Thyroid gland (tissue), 4 donors: ENCODE results near the gene ARGLU1.

ENCODE experiments used
- CTCF ChIP-seq, 6 experiments: fragments of 200-600 bp in 3 of 6; fragments of 450-650 bp in 3 of 6; sonication (generic) in 3 of 6; IDR thresholded peaks; one replicate each; pipeline ENCODE4 v1.5.1; 2016 to 2019; ENCODE audit warnings: antibody characterized with exemption in 6 of 6, mild to moderate bottlenecking in 2 of 6, inconsistent platforms in 1 of 6, moderate library complexity in 1 of 6
- POLR2A ChIP-seq, 2 donors: fragments of 450-650 bp; IDR thresholded peaks; one replicate each; pipeline ENCODE4 v1.6.1; 2017; ENCODE audit warnings: antibody characterized with exemption in 2 of 2, mild to moderate bottlenecking in 2 of 2, moderate library complexity in 1 of 2

DNA sequence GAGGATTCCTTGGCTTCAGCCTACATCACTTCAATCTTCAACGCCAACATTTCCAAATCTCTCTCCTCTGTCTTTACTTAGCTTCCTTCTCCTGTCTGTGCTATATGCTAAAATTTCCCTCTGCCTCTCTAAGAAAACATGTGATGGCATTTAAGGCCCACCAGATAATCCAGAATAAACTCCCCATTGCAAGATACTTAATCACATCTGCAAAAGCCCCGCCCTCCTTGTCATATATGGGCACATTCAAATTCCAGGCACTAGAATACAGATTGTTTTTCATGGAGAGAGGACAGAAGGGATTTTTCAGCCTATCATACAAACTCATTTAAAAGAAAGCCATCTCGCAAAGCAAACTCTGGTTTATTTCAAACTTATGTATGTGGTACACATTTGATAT lies 16.2 kb downstream of the ARGLU1 start:
- TF ChIP-seq POLR2A (IDR thresholded peaks at IDR 0.05) (no peak), CTCF (IDR thresholded peaks at IDR 0.05) (no peak)
